Ishikawa (cell line): Measurements from ENCODE around the gene ZNF292.

ENCODE experiments used
- CEBPB ChIP-seq: IDR thresholded peaks from 2 replicates; pipeline ENCODE4 v1.6.1; 2012
- CREB1 ChIP-seq: IDR thresholded peaks from 2 replicates; pipeline ENCODE4 v1.6.1; 2012; ENCODE audit warnings: low read depth
- EGR1 ChIP-seq: IDR thresholded peaks from 2 replicates; pipeline ENCODE4 v1.6.1; 2012
- EP300 ChIP-seq: IDR thresholded peaks from 2 replicates; pipeline ENCODE4 v1.6.1; 2012; ENCODE audit warnings: borderline replicate concordance
- FOXM1 ChIP-seq: IDR thresholded peaks from 2 replicates; pipeline ENCODE4 v1.6.1; 2012; ENCODE audit warnings: low read depth, borderline replicate concordance
- MAX ChIP-seq: IDR thresholded peaks from 2 replicates; pipeline ENCODE4 v1.6.1; 2012
- NFIC ChIP-seq: IDR thresholded peaks from 2 replicates; pipeline ENCODE4 v1.6.1; 2012
- RAD21 ChIP-seq: IDR thresholded peaks from 2 replicates; pipeline ENCODE4 v1.6.1; 2012; ENCODE audit warnings: low read depth
- REST ChIP-seq: IDR thresholded peaks from 2 replicates; pipeline ENCODE4 v1.6.1; 2012; ENCODE audit warnings: low read depth, mild to moderate bottlenecking
- TAF1 ChIP-seq: IDR thresholded peaks from 2 replicates; pipeline ENCODE4 v1.6.1; 2012; ENCODE audit warnings: low read depth, mild to moderate bottlenecking
- TCF12 ChIP-seq: IDR thresholded peaks from 2 replicates; pipeline ENCODE4 v1.6.1; 2012; ENCODE audit warnings: low read depth
- TEAD4 ChIP-seq: IDR thresholded peaks from 2 replicates; pipeline ENCODE4 v1.6.1; 2012
- USF1 ChIP-seq: IDR thresholded peaks from 2 replicates; pipeline ENCODE4 v1.6.1; 2012
- YY1 ChIP-seq: IDR thresholded peaks from 2 replicates; pipeline ENCODE4 v1.6.1; 2012; ENCODE audit warnings: low read depth
- ZBTB7A ChIP-seq: IDR thresholded peaks from 2 replicates; pipeline ENCODE4 v1.6.1; 2012; ENCODE audit warnings: low read depth

The ZNF292 gene

GRCh38 chr6:87118054-87118453 lies 37.3 kb upstream of the ZNF292 start:
- TF ChIP-seq EP300 (no peak), FOXM1 (no peak), YY1 (no peak), REST (no peak), TCF12 (no peak), CREB1 (no peak), TAF1 (no peak), MAX (no peak), NFIC (no peak), USF1 (no peak), ZBTB7A (no peak), TEAD4 (no peak), RAD21 (no peak), EGR1 (no peak), CEBPB (no peak)

GRCh38 chr6:87122477-87122876 lies 32.9 kb upstream of the ZNF292 start:
- TF ChIP-seq NFIC (no peak), CEBPB (no peak), YY1 (no peak), USF1 (no peak), FOXM1 (no peak)

- TF ChIP-seq EGR1 (no peak), USF1 (no peak), CEBPB (no peak), MAX (no peak), TEAD4 (no peak), FOXM1 (no peak), EP300 (no peak), YY1 (no peak), CREB1 (no peak), TCF12 (no peak), REST (no peak), NFIC (no peak), TAF1 (no peak), RAD21 (no peak), ZBTB7A (no peak)
Measured at GRCh38 chr6:87124074-87124473, 31.3 kb upstream of the ZNF292 start.

GRCh38 chr6:87126501-87126900 lies 28.9 kb upstream of the ZNF292 start:
- TF ChIP-seq USF1 (no peak), EGR1 (no peak), CEBPB (no peak), YY1 (no peak), TEAD4 (no peak), TCF12 (no peak), MAX (no peak), EP300 (no peak), FOXM1 (no peak), CREB1 (no peak), REST (no peak), RAD21 (no peak), TAF1 (no peak), NFIC (no peak), ZBTB7A (no peak)
